ENCODE data around the gene ASB16. TPM values are rescaled to one million over a fixed set of nuclear protein-coding genes. Genes with fewer than 3 reads are reported as not detected.

ASB16 gene
- total and polyA plus RNA-seq, 2 donors (not counting 3 experiments of a cell fraction or from before 2014, with no cell fraction given) = not detected

GRCh38 chr17:44211281-44212265 lies 41.1 kb downstream of the ASB16 start:
- Histone ChIP-seq H3K36me3 (ENCODE audit: control insufficient read depth in 2 of 2, extremely low read depth in 1 of 2, insufficient read depth in 2 of 2, low read length in 2 of 2) (peaks cover 23 to 59% of the 10 kb centered on the region in 2 experiments), H3K9ac (replicated peaks; ENCODE audit: extremely low read depth, insufficient read depth, low read length) (no peak overlapping the region), H3K79me2 (ENCODE audit: control insufficient read depth, insufficient read depth, low read length) (peaks cover 1% of the 10 kb centered on the region), H2AFZ (ENCODE audit: low read depth, low read length) (no peak overlapping the region), H3K4me2 (ENCODE audit: insufficient read depth, low read length) (no peak overlapping the region), H4K20me1 (replicated peaks; ENCODE audit: control insufficient read depth, extremely low read depth, insufficient read depth, low read length) (no peaks in the 10 kb centered on the region), H3K4me1 (ENCODE audit: control insufficient read depth, extremely low read depth, insufficient read depth, low read length) (peaks cover 5% of the 10 kb centered on the region), H3K27ac (ENCODE audit: insufficient read depth, low read depth, low read length) (no peak overlapping the region), H3K9me1 (replicated peaks; ENCODE audit: control insufficient read depth, extremely low read depth, insufficient read depth, low read length) (no peaks in the 10 kb centered on the region), H3K9me3 (replicated peaks; ENCODE audit: control insufficient read depth, insufficient read depth, low read length) (no peaks in the 10 kb centered on the region), H3K27me3 (ENCODE audit: control insufficient read depth in 2 of 2, insufficient read depth in 2 of 2, low read length in 2 of 2) (no peaks in the 10 kb centered on the region), H3K4me3 (replicated peaks in 1 of 3; ENCODE audit: insufficient read depth in 1 of 3, low read depth in 1 of 3, low read length in 3 of 3) (no peak overlapping the region)
- POLR2A ChIA-PET = interaction anchor here (1.2 kb wide), 1 partner anchor 115 kb away, joined by 3 read pairs; no protein-coding TSS in a partner anchor
- no peak for DNase-seq (ENCODE audit: low read depth, low spot score)
- CTCF ChIA-PET = interaction anchor here (0.8 to 4.5 kb wide), 16 partner anchors 8 to 312 kb away, joined by 3 to 58 read pairs (median 11); partner anchors contain the start of genes FAM171A2, GRN, RUNDC3A and SLC25A39
- no TSS peak for BruUV-seq (replicated peaks)
- dilution Hi-C loops (cut with MboI; ENCODE audit: extremely low pct_ligation_motif_present, low sequenced_read_pairs) (no loop called here), intact Hi-C loops (cut with micrococcal nuclease) (no loop called here)
- no peak for TF ChIP-seq EZH2 (IDR thresholded peaks at IDR 0.05; ENCODE audit: borderline replicate concordance, low read depth, low read length, severe bottlenecking)
- no peak for TF ChIP-seq FOS (IDR thresholded peaks at IDR 0.05; ENCODE audit: borderline replicate concordance, insufficient read depth, low read length)
- no peak for TF ChIP-seq MYC (IDR thresholded peaks at IDR 0.05; ENCODE audit: low read depth, low read length)
- TF ChIP-seq JUN (IDR thresholded peaks at IDR 0.05; ENCODE audit: borderline replicate concordance, insufficient read depth, insufficient read length, low read depth) = no peak
- no peak for TF ChIP-seq POLR2AphosphoS5 (IDR thresholded peaks at IDR 0.05; ENCODE audit: insufficient read depth, low read depth, low read length)
- TF ChIP-seq POLR2A (IDR thresholded peaks at IDR 0.05; ENCODE audit: low read depth, low read length) = no peak
- TF ChIP-seq MAX (IDR thresholded peaks at IDR 0.05; ENCODE audit: insufficient read depth, insufficient read length) = no peak
- no peak for TF ChIP-seq CTCF (IDR thresholded peaks at IDR 0.05; ENCODE audit: extremely low read depth in 1 of 2, insufficient read depth in 1 of 2, low read depth in 1 of 2, low read length in 2 of 2)
- TF ChIP-seq GATA2 (IDR thresholded peaks at IDR 0.05; ENCODE audit: insufficient read depth, insufficient read length, low read depth, low read length) = no peak
- no peak for FAIRE-seq

All from endothelial cell of umbilical vein (primary cell).